Measurements from ENCODE around the gene ARL5A.

ARL5A gene

DNA sequence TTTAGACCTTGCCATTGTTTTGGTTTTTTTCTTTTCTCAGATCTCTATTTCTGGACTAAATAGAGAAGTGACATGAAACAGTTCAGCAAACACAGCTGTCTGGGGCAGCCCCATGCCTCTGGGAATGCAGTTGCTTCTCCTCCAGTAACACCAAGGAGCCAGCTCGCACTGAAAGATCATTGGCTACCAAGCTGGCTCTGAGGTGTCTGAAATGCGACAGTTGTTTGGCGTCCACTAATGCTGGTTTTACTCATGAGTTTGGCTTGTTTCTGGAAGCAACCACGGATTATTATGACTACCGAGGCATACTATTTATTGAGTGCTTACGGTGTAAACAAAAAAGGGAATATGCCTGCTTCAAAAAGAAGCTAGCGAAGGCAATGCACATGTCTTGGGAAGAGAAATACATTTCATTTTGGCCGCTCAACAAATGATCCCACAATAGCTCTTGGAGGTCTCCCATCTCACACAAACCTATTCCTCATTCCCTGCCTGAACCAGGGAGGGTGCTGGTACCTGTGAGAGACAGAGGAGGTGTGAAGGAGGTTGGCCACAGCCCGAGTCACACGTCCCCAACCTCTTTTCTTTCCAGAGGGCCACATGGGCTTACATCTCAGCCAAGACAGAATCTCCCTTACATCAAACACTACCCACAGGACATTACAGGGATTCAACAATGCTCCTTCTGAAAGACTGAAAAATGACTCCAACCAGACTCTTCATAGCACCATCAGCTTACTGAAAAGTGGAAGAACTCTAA, 56.4 kb downstream of the ARL5A start:
- TF ChIP-seq TAF1 (IDR thresholded peaks at IDR 0.05; ENCODE audit: low read depth) (no peak), FOXM1 (IDR thresholded peaks at IDR 0.05; ENCODE audit: borderline replicate concordance, low read depth) (no peak), TCF12 (IDR thresholded peaks at IDR 0.05; ENCODE audit: low read depth) (no peak), CREB1 (IDR thresholded peaks at IDR 0.05; ENCODE audit: low read depth) (no peak)
- TF ChIP-seq, protein P1, sequence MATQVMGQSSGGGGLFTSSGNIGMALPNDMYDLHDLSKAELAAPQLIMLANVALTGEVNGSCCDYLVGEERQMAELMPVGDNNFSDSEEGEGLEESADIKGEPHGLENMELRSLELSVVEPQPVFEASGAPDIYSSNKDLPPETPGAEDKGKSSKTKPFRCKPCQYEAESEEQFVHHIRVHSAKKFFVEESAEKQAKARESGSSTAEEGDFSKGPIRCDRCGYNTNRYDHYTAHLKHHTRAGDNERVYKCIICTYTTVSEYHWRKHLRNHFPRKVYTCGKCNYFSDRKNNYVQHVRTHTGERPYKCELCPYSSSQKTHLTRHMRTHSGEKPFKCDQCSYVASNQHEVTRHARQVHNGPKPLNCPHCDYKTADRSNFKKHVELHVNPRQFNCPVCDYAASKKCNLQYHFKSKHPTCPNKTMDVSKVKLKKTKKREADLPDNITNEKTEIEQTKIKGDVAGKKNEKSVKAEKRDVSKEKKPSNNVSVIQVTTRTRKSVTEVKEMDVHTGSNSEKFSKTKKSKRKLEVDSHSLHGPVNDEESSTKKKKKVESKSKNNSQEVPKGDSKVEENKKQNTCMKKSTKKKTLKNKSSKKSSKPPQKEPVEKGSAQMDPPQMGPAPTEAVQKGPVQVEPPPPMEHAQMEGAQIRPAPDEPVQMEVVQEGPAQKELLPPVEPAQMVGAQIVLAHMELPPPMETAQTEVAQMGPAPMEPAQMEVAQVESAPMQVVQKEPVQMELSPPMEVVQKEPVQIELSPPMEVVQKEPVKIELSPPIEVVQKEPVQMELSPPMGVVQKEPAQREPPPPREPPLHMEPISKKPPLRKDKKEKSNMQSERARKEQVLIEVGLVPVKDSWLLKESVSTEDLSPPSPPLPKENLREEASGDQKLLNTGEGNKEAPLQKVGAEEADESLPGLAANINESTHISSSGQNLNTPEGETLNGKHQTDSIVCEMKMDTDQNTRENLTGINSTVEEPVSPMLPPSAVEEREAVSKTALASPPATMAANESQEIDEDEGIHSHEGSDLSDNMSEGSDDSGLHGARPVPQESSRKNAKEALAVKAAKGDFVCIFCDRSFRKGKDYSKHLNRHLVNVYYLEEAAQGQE (IDR thresholded peaks at IDR 0.05; ENCODE audit: low read depth): no peak

DNA sequence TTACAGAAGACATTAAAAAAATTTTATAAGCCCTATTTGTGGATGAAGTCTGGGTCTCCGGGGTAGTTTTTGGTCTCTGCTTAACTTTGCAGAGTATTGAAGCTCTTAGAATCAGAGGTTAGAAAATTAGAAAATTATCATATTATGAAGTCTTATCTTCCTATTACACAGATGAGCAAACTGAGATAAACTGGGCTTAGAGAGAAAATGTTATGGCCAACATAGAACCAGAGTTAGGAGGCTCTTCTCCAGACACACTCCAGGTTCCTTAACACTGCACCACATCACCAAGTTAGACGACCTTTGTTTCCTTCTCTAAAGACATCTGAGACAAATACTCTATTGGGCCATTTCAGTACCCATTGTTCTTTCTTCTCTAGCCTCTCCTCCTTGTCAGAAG, 57.2 kb downstream of the ARL5A start:
- TF ChIP-seq TAF1 (IDR thresholded peaks at IDR 0.05; ENCODE audit: low read depth): no peak
- no peak for TF ChIP-seq EP300 (IDR thresholded peaks at IDR 0.05; ENCODE audit: borderline replicate concordance)
- TF ChIP-seq EGR1 (IDR thresholded peaks at IDR 0.05): no peak

DNA sequence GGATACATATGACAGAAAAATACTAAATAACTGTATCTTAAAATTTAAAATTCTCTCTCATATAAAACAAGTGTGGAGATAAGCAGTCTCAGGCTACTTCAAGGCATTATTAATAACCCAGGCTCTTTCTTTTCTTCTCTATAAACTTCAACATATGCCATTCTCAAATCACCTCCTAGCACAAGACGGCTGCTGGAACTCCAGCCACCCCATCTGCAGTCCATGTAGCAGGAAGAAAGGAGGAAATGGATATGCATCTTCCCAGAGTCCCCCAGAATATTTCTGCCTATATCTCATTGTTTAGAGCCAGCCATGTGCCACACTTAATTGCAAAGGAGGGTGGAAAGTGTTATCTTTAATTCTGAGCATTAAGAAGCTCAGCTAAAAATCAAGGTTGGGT, 58.6 kb downstream of the ARL5A start:
- TF ChIP-seq, protein P1 (IDR thresholded peaks at IDR 0.05; ENCODE audit: low read depth): no peak
- no peak for TF ChIP-seq CEBPB (IDR thresholded peaks at IDR 0.05)
- no peak for TF ChIP-seq CREB1 (IDR thresholded peaks at IDR 0.05; ENCODE audit: low read depth)
- no peak for TF ChIP-seq NFIC (IDR thresholded peaks at IDR 0.05)
- TF ChIP-seq TAF1 (IDR thresholded peaks at IDR 0.05; ENCODE audit: low read depth): no peak
- TF ChIP-seq EP300 (IDR thresholded peaks at IDR 0.05; ENCODE audit: borderline replicate concordance): no peak
- no peak for TF ChIP-seq TEAD4 (IDR thresholded peaks at IDR 0.05)
- TF ChIP-seq, protein P2, sequence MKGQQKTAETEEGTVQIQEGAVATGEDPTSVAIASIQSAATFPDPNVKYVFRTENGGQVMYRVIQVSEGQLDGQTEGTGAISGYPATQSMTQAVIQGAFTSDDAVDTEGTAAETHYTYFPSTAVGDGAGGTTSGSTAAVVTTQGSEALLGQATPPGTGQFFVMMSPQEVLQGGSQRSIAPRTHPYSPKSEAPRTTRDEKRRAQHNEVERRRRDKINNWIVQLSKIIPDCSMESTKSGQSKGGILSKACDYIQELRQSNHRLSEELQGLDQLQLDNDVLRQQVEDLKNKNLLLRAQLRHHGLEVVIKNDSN (IDR thresholded peaks at IDR 0.05): no peak
- TF ChIP-seq ZBTB7A (IDR thresholded peaks at IDR 0.05; ENCODE audit: low read depth): no peak
- no peak for TF ChIP-seq YY1 (IDR thresholded peaks at IDR 0.05; ENCODE audit: low read depth)
- no peak for TF ChIP-seq EGR1 (IDR thresholded peaks at IDR 0.05)
- no peak for TF ChIP-seq RAD21 (IDR thresholded peaks at IDR 0.05; ENCODE audit: low read depth)
- TF ChIP-seq FOXM1 (IDR thresholded peaks at IDR 0.05; ENCODE audit: borderline replicate concordance, low read depth): no peak
- TF ChIP-seq TCF12 (IDR thresholded peaks at IDR 0.05; ENCODE audit: low read depth): no peak
- TF ChIP-seq, protein P3, sequence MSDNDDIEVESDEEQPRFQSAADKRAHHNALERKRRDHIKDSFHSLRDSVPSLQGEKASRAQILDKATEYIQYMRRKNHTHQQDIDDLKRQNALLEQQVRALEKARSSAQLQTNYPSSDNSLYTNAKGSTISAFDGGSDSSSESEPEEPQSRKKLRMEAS (IDR thresholded peaks at IDR 0.05): no peak

GRCh38 chr2:151767536-151767935, 60.7 kb downstream of the ARL5A start:
- no peak for TF ChIP-seq RAD21 (IDR thresholded peaks at IDR 0.05; ENCODE audit: low read depth)
- no peak for TF ChIP-seq NFIC (IDR thresholded peaks at IDR 0.05)
- no peak for TF ChIP-seq TEAD4 (IDR thresholded peaks at IDR 0.05)
- TF ChIP-seq, protein P1 (IDR thresholded peaks at IDR 0.05; ENCODE audit: low read depth): no peak
- TF ChIP-seq, protein P2 (IDR thresholded peaks at IDR 0.05): no peak
- no peak for TF ChIP-seq EGR1 (IDR thresholded peaks at IDR 0.05)
- no peak for TF ChIP-seq EP300 (IDR thresholded peaks at IDR 0.05; ENCODE audit: borderline replicate concordance)
- no peak for TF ChIP-seq FOXM1 (IDR thresholded peaks at IDR 0.05; ENCODE audit: borderline replicate concordance, low read depth)
- TF ChIP-seq TCF12 (IDR thresholded peaks at IDR 0.05; ENCODE audit: low read depth): no peak
- no peak for TF ChIP-seq CREB1 (IDR thresholded peaks at IDR 0.05; ENCODE audit: low read depth)
- no peak for TF ChIP-seq YY1 (IDR thresholded peaks at IDR 0.05; ENCODE audit: low read depth)
- TF ChIP-seq ZBTB7A (IDR thresholded peaks at IDR 0.05; ENCODE audit: low read depth): no peak
- TF ChIP-seq TAF1 (IDR thresholded peaks at IDR 0.05; ENCODE audit: low read depth): no peak
- no peak for TF ChIP-seq CEBPB (IDR thresholded peaks at IDR 0.05)
